Measurements from ENCODE around the gene ADM5.

DNA sequence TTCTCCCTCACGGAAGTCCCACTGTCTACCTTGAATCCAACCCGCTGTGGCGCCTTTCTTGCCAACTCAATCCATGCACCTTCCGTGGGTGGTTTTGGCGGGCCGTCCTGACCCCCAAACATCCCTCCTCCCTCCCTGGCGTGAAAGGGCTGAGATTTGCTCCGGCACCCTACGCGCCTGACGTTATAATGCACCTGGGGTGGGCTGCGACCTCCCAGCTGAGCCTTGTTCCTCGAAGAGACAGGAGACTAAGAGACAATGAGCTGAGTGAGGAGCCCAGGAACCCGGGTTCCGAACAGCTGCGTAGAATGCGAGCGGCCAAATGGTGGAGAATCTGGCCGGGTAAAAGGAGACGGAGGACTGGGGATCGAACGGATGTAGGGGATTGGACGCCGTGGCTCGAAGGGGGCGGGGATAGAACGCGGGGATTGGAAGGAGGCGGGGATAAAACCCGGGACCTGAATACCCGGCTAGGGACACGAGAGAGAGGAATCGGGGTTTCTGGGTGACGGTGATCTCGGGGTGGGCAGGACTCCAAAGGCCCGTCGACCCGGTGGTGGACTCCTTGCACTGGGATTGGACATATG, 1.4 kb downstream of the ADM5 start, which contains the start of gene CPT1C:
- TF ChIP-seq, protein P1, sequence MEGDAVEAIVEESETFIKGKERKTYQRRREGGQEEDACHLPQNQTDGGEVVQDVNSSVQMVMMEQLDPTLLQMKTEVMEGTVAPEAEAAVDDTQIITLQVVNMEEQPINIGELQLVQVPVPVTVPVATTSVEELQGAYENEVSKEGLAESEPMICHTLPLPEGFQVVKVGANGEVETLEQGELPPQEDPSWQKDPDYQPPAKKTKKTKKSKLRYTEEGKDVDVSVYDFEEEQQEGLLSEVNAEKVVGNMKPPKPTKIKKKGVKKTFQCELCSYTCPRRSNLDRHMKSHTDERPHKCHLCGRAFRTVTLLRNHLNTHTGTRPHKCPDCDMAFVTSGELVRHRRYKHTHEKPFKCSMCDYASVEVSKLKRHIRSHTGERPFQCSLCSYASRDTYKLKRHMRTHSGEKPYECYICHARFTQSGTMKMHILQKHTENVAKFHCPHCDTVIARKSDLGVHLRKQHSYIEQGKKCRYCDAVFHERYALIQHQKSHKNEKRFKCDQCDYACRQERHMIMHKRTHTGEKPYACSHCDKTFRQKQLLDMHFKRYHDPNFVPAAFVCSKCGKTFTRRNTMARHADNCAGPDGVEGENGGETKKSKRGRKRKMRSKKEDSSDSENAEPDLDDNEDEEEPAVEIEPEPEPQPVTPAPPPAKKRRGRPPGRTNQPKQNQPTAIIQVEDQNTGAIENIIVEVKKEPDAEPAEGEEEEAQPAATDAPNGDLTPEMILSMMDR (IDR thresholded peaks at IDR 0.05; ENCODE audit: low read length): no peak
- no peak for TF ChIP-seq EZH2 (IDR thresholded peaks at IDR 0.05; ENCODE audit: borderline replicate concordance, low read length)
